ENCODE data around the gene PARVB.
"Not testable (repeated sequence)": the region's sequence is repeated elsewhere in the genome, so short reads cannot be mapped to it uniquely, and the experiment has no call there.

PARVB gene

DNA sequence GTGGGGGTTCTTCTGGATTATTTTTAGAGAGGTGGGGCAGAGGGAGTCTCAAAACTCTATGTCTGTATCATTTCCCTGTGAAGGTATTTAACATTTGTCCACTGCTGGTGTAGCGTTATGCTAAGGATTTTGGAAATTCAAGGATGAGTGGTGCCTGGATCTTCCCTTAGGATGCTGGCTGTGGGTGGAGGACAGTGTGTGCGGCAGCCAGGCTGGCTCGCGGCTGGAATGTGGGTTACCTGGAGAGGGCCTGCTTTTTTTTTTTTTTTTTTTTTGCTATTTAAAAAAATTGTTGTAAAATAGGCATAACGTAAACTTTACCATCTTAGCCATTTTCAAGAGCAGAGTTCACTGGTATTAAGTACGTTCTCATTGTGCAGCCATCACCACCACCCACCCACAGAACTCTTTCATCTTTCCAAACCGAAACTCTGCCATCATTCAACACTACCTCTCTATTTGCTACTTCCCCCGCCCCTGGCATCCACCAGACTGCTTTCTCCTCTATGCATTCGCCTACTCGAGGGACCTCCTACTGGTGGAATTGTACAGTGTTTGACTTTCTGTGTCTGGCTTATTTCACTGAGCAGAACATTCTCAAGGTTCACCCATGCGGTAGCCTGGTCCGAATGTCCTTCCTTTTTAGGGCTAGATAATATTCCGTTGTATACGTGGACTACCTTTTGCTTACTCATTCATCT lies 67.1 kb downstream of the PARVB start:
- DNase-seq = no peak

DNA sequence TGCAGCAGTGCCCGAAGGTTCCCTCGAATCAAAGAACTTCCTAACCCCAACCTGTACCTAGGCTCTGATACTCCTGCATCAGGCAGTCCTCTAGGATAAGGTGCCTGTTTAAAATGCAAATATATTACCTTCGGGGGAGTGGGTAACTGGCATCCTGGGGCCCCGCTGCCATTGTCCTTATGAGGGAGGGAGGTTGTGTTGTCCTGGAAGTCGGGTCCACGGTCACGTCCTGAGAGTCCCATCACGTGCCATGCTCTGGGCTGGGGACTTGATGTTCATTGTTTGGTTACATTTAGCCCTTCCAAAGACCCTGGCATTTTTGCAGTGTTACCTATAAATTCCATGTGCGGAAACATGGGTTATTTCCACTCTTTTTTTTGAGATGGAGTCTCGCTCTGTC lies 67.6 kb downstream of the PARVB start:
- DNase-seq = no peak

DNA sequence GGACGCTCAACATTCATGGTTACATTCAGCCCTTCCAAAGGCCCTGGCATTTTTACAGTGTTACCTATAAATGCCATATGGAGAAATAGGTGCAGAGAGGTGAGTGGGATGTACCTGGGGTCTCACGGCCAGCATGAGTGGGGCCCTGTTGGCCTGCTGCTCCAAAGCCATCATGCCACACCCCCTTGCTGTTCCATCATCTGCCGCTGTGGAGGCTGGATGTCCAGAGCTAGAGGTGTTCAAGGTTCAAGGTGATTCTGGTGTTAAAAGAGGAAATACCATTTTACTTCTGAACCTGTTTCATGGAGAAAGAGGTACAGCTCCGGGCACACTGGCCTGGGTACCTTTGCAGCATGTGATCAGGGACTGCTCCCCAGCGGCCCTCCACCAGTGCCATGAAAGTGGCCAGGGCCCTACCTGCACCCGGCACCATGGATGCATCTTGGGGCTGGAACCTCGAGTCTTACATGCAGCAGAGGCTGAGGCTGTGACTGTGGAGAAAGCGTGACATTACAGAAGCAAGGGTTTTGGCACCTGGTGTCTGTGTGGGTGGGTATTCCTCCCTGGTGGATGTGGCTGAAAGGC lies 68.6 kb downstream of the PARVB start:
- DNase-seq = no peak

GRCh38 chr22:44093791-44094190 lies 69.7 kb downstream of the PARVB start:
- no peak for DNase-seq

DNA sequence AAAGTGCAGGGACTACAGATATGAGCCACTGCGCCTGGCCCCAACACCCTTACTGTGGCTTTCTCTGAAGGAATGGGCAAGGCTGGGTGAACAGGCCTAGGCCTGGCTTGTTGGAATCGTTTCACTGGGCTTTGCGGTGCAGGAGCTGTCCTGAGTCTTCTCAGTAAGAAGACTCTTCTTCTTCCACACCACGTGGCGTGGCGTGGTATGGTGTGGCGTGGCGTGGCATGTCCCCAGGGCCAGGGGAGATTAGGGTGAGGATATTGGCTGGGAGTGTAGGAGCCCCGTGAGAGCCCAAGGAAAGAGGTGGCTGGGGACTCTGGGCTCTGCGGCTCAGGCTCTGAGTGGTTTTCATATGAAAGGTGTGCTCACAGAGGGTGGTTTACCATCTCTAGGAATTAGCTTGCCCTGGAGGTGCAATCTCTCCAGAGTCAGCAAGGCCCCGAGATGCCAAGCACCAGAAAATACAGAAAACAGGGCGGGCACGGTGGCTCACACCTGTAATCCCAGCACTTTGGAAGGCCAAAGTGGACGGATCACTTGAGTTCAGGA lies 70.7 kb downstream of the PARVB start:
- no peak for DNase-seq

GRCh38 chr22:44096736-44097135 lies 72.6 kb downstream of the PARVB start:
- no peak for DNase-seq

- no peak for DNase-seq
Measured at GRCh38 chr22:44097263-44098020, 73.3 kb downstream of the PARVB start.

DNA sequence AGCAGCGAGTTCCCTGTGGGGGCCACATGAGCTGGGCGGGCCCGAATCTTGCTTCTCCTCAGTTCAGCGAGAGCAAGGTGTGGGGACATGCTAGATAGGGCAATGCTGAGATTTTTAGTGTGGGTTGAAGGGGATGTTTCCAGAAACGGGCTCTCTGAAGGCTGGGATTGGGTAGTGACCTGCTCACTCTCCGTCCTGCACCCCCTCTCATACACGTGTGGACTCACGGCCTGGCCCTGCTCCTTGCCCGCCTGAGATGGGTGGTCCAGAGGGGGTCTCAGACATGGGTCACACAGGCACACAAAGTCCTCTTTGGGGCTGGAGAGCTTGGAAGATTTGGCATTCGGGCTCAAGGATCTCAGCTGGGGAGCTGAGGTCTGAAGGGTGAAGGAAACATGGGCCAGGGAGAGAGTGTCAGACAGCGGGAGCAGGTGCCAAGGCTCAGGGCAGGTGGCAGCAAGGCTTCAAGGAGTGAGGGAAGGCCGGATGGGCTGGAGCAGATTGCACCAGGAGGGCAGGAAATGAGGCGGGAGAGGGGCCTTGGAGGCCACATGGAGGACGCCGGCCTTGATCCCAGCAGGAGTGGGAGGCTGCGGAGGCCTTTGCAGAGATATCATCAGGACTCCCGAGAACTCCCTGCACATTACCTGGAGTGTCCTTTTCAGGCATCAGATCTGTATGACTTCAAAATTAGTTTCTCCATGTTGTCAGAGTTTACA lies 74.1 kb downstream of the PARVB start:
- DNase-seq = no peak

GRCh38 chr22:44098966-44099530 lies 74.9 kb downstream of the PARVB start:
- no peak for DNase-seq

DNA sequence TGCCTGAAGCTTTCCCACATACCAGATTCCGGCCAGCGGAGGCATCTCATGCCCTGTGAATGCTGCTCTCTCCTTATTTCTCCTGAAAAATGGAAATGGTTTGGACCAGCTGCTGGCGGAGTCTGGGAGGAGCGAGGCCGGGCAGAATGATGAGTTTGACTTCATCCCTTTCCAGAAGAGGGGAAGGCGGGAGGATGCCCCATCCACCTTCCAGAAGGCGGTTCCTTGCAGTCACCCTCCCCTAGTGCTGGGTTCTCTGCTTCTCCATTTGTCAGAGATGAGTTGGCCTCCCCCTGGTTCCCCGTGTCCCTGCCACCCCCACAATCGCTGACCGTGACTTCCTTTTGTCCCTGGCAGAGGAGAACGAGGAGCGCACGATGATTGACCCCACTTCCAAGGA lies 75.6 kb downstream of the PARVB start:
- DNase-seq = no peak

GRCh38 chr22:44100411-44100810 lies 76.3 kb downstream of the PARVB start:
- DNase-seq = no peak

DNA sequence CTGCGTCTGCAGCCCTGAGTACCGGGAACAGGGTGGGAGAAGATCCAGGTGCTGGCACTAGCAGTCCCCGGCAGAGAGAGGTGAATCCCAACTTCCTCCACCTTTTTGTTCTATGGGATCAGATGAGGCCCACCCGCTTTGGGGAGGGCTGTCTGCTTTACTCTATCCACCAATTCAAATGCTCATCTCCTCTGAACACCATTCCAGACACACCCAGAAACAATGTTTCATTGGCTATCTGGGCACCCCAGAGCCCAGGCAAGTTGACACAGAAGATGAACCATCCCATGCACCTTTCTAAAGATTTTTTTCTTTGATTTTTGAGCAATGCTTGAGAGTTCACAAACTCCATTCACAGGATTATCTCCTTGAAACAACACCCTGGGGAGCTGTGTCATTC lies 78.0 kb downstream of the PARVB start:
- no peak for DNase-seq

- no peak for DNase-seq
Measured at GRCh38 chr22:44102856-44103255, 78.8 kb downstream of the PARVB start.

DNA sequence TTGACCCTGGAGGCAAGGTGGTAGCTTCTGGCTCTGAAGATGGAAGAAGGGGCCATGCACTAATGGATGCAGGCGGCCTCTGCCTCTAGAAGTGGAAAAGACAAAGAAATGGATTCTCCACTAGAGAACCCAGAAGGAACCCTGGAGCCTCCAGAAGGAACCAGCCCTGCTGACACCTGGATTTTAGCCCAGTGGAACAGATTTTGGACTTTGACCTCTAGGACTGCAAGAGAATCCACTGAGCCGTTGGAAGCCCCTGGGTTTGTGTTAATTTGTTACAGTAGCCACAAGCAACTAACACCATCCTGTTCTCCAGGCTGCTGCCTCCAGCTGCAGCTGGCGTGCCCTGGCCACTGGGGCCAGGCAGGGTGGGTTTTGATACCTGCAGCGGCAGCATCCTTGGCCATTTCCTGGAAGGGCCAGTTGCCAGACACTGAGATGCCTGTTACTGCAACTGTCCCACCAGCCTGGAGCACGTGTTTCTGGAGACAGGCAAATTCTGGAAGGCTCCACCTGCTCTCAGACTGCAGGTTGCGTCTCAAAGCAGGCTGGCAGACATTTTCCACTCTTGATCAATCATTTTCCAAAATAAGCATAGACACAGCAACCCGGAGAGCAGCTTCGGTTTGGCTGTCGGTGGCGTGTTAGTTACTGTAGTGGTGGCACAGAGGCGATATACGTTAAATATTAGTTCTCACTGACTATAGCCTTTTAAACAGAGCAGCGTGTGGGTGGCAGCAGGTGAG lies 79.8 kb downstream of the PARVB start:
- DNase-seq = no peak

DNA sequence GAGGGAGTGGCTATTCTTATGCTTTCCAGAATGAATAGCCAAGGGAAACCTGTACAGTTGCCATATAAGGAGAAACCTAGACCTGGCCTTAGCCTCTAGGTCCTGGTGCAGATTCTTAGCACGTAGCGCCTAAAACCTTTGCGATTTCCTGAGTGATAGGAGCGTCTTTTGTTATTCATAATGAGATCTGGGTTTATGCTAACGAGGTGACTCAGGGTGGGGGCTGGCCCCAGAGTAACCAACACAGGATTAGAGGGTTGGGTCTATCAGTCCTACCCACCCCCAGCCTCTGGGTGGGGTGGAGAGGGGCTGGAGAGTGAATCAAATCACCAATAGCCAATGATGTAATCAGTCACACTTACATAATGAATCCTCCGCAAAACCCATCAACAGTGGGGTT lies 83.2 kb downstream of the PARVB start:
- no peak for DNase-seq

DNA sequence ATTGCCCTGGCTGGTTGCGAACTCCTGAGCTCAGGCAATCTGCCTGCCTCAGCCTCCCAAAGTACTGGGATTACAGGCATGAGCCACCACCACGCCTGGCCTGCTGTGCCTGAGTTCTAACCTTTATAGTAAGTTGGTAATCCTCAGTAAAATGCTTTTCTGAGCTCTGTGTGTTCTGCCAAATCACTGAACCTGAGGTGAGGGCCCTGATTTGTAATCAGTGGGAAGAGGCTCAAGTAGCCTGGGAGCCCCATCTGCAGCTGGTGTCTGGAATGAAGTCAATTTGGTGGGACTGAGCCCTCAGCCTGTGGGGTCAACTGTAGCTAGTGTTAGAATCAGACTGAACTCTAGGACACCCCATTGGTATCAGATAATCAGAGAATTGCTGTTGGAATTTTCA lies 84.0 kb downstream of the PARVB start:
- no peak for DNase-seq

GRCh38 chr22:44108806-44109385 lies 84.8 kb downstream of the PARVB start:
- DNase-seq = no peak

- no peak for DNase-seq
Measured at GRCh38 chr22:44109416-44109815, 85.3 kb downstream of the PARVB start.

GRCh38 chr22:44110656-44111055 lies 86.6 kb downstream of the PARVB start:
- not testable (repeated sequence) for DNase-seq

- DNase-seq = no peak
Measured at GRCh38 chr22:44111562-44112155, 87.6 kb downstream of the PARVB start.

DNA sequence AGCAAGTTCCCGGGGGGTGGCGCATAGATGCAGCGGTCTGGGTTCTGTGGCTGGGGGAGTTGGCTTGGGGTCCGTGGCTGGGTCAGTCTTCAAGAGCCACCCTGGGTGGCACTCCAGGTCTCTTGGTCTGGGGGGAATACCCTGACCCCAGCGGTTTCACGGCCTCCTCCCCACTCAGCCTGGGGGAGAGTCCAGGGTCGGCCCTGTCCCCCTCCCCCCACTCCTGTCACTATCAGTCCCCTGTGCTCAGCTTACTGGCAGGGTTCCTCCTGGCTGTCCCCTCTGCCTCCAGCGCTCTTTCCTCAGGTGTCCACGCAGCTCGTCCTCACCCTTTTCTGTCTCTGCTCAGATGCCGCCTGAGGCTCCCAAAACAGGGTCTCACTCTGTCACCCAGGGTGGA lies 88.1 kb downstream of the PARVB start:
- no peak for DNase-seq

All from NCI-H146 (cell line).